GM19351 (cell line): ENCODE measurements around the gene FANCC.

Experiments used
- ATAC-seq: cut with Tn5 transposase; IDR thresholded peaks from one replicate; pipeline ENCODE4 v1.9.1; 2021; ENCODE audit warnings: mild to moderate bottlenecking, moderate library complexity; ENCODE audit not compliant: unreplicated experiment

Gene FANCC

GRCh38 chr9:95201206-95201605, 116.3 kb downstream of the FANCC start:
- no peak for ATAC-seq

GRCh38 chr9:95197692-95198271, 119.7 kb downstream of the FANCC start:
- ATAC-seq: no peak

GRCh38 chr9:95193480-95193879, 124.0 kb downstream of the FANCC start:
- no peak for ATAC-seq

GRCh38 chr9:95193067-95193466, 124.4 kb downstream of the FANCC start:
- ATAC-seq: no peak

- ATAC-seq: no peak
These were observed 124.9 kb downstream of the FANCC start for GRCh38 chr9:95192631-95193030.

GRCh38 chr9:95190413-95190812, 127.1 kb downstream of the FANCC start:
- no peak for ATAC-seq

GRCh38 chr9:95189251-95190098, 128.0 kb downstream of the FANCC start:
- no peak for ATAC-seq

- ATAC-seq: no peak
These were observed 129.1 kb downstream of the FANCC start for GRCh38 chr9:95188459-95188858.

- no peak for ATAC-seq
These were observed 131.6 kb downstream of the FANCC start for GRCh38 chr9:95185956-95186355.

- no peak for ATAC-seq
These were observed 134.5 kb downstream of the FANCC start for GRCh38 chr9:95182854-95183563.

- ATAC-seq: no peak
These were observed 135.7 kb downstream of the FANCC start for GRCh38 chr9:95181835-95182234.

GRCh38 chr9:95181226-95181818, 136.2 kb downstream of the FANCC start:
- no peak for ATAC-seq

GRCh38 chr9:95177617-95178016, 139.9 kb downstream of the FANCC start:
- ATAC-seq: no peak

GRCh38 chr9:95176755-95177319, 140.7 kb downstream of the FANCC start:
- no peak for ATAC-seq

- no peak for ATAC-seq
These were observed 142.0 kb downstream of the FANCC start for GRCh38 chr9:95175523-95175922.

- no peak for ATAC-seq
These were observed 143.5 kb downstream of the FANCC start for GRCh38 chr9:95174038-95174437.

GRCh38 chr9:95171596-95171995, 145.9 kb downstream of the FANCC start:
- ATAC-seq: no peak

- ATAC-seq: peak; percentile 54
These were observed 146.5 kb downstream of the FANCC start for GRCh38 chr9:95171001-95171400.

- no peak for ATAC-seq
These were observed 149.5 kb downstream of the FANCC start for GRCh38 chr9:95167998-95168397.

GRCh38 chr9:95165004-95165403, 152.5 kb downstream of the FANCC start:
- no peak for ATAC-seq

GRCh38 chr9:95157481-95158151, 159.9 kb downstream of the FANCC start:
- peak; percentile 99 for ATAC-seq
